Tibial artery (tissue), 4 donors: ENCODE results near the gene NTM.

ENCODE experiments used
- DNase-seq, 2 donors: peaks; one replicate each; pipeline ENCODE4 v3.0.0-alpha.2; 2019
- H3K27ac ChIP-seq, 2 donors: fragments of 200-600 bp; sonication (generic) in 1 of 2; 1 replicate in 1 of 2; 2 replicates in 1 of 2; pipeline ENCODE4 v1.5.1; 2018 to 2019; ENCODE audit warnings: mild to moderate bottlenecking in 1 of 2
- H3K27me3 ChIP-seq, 2 donors: fragments of 200-600 bp; sonication (generic) in 1 of 2; one replicate each; pipeline versions ENCODE4 v1.5.1 to v1.6.0; 2016 to 2019
- H3K36me3 ChIP-seq, 3 donors: fragments of 200-600 bp; sonication (generic) in 2 of 3; one replicate each; pipeline ENCODE4 v1.5.1; 2016 to 2019; ENCODE audit warnings: mild to moderate bottlenecking in 2 of 3
- H3K4me1 ChIP-seq, 4 donors: fragments of 200-600 bp; sonication (generic) in 2 of 4; 1 replicate in 3 of 4; 2 replicates in 1 of 4; pipeline ENCODE4 v1.5.1; 2016 to 2019
- H3K4me3 ChIP-seq, 2 donors: fragments of 200-600 bp; sonication (generic) in 1 of 2; 1 replicate in 1 of 2; 2 replicates in 1 of 2; pipeline ENCODE4 v1.5.1; 2018 to 2019; ENCODE audit warnings: mild to moderate bottlenecking in 2 of 2
- H3K9me3 ChIP-seq, 3 donors: fragments of 200-600 bp; sonication (generic) in 1 of 3; one replicate each; pipeline ENCODE4 v1.5.1; 2016 to 2019
- CTCF ChIP-seq, 2 experiments: fragments of 200-600 bp in 1 of 2; fragments of 450-650 bp in 1 of 2; IDR thresholded peaks; one replicate each; pipeline ENCODE4 v1.5.1; 2017 to 2019; ENCODE audit warnings: antibody characterized with exemption in 2 of 2, mild to moderate bottlenecking in 1 of 2, moderate library complexity in 1 of 2
- intact Hi-C: fragments of 100-400 bp; cut with DNase I; formaldehyde crosslinking; loops from one replicate; pipeline ENCODE4 v1.15.0; 2023; ENCODE audit warnings: low total_unique reads

Gene NTM

DNA sequence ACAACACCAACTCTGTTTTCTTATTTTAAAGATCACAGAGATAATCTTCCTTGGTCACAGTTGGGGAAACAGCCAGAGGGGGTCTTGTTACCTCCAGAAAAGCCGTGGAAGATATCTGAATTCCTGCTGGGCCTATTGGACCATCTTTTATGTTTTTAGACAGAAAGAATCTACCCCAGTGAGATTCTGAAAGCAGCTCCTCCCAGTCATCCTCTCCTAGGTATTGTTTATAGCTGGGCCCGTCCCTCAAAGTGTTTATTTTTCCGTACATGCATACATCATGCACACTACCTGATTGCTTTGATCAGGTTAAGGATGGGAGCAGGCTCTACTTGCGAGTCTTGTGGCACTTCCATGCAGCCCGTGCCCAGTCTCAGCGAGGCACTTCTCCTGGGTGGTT is 742.4 kb downstream of the NTM start:
- Histone ChIP-seq H3K4me1 (peaks cover 0 to 9% (median 3%) of the 10 kb centered on the region in 4 donors), H3K9me3 (no peaks in the 10 kb centered on the region), H3K36me3 (no peaks in the 10 kb centered on the region), H3K27ac (peak overlapping the region; percentile 23 to 40), H3K27me3 (no peaks in the 10 kb centered on the region), H3K4me3 (no peak overlapping the region)
- DNase-seq: no peak
- TF ChIP-seq CTCF (IDR thresholded peaks at IDR 0.05): no peak
- intact Hi-C loops: no loop called here

- Histone ChIP-seq H3K36me3 (no peaks in the 10 kb centered on the region), H3K27me3 (peaks cover 0 to 6% of the 10 kb centered on the region in 2 donors), H3K9me3 (no peaks in the 10 kb centered on the region), H3K4me1 (peaks cover 0 to 9% (median 3%) of the 10 kb centered on the region in 4 donors), H3K27ac (no peak overlapping the region), H3K4me3 (no peak overlapping the region)
- no peak for TF ChIP-seq CTCF (IDR thresholded peaks at IDR 0.05)
- DNase-seq: peak in 1 of 2 donors; percentile 38
- intact Hi-C loops: no loop called here
Measured at GRCh38 chr11:132114185-132114584, 743.8 kb downstream of the NTM start.

- H3K27me3 ChIP-seq: peaks cover 0 to 6% of the 10 kb centered on the region in 2 donors
- H3K4me3 ChIP-seq: no peak overlapping the region
- H3K4me1 ChIP-seq: peaks cover 0 to 9% (median 3%) of the 10 kb centered on the region in 4 donors
- intact Hi-C loops: no loop called here
- no peaks in the 10 kb centered on the region for H3K9me3 ChIP-seq
- no peaks in the 10 kb centered on the region for H3K36me3 ChIP-seq
- H3K27ac ChIP-seq: no peak overlapping the region
- TF ChIP-seq CTCF (IDR thresholded peaks at IDR 0.05): no peak
- DNase-seq: no peak
Measured at GRCh38 chr11:132114743-132115142, 744.3 kb downstream of the NTM start.

DNA sequence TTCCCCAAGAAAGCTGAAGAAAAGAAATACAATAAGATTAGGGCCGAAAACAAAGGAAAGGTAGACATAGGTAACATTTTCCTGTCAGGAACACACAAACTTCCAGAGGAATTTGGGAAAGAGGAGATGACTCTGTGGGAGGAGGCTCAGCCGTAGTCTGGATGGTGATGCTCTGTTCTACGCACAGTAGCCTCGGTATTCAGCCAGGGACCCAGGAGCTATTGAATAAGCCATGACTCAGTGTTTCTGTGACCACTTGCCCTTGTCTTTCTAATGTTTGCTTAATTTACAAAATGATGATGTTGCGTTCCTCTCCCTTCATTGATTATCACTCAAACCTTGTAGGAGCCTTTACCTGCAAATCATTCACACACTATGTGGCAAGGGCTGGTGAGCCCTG is 745.0 kb downstream of the NTM start:
- Histone ChIP-seq H3K9me3 (no peaks in the 10 kb centered on the region), H3K27ac (no peak overlapping the region), H3K27me3 (peaks cover 0 to 6% of the 10 kb centered on the region in 2 donors), H3K36me3 (no peaks in the 10 kb centered on the region), H3K4me1 (peaks cover 0 to 9% (median 3%) of the 10 kb centered on the region in 4 donors), H3K4me3 (no peak overlapping the region)
- no peak for TF ChIP-seq CTCF (IDR thresholded peaks at IDR 0.05)
- intact Hi-C loops: no loop called here
- no peak for DNase-seq

- intact Hi-C loops: no loop called here
- DNase-seq: no peak
- H3K4me3 ChIP-seq: no peak overlapping the region
- TF ChIP-seq CTCF (IDR thresholded peaks at IDR 0.05): no peak
- peaks cover 0 to 6% of the 10 kb centered on the region in 2 donors for H3K27me3 ChIP-seq
- H3K27ac ChIP-seq: no peak overlapping the region
- H3K36me3 ChIP-seq: no peaks in the 10 kb centered on the region
- peaks cover 0 to 9% (median 3%) of the 10 kb centered on the region in 4 donors for H3K4me1 ChIP-seq
- no peaks in the 10 kb centered on the region for H3K9me3 ChIP-seq
Measured at GRCh38 chr11:132116516-132116915, 746.1 kb downstream of the NTM start.

- Histone ChIP-seq H3K4me3 (no peak overlapping the region), H3K9me3 (no peaks in the 10 kb centered on the region), H3K27ac (no peak overlapping the region), H3K36me3 (no peaks in the 10 kb centered on the region), H3K27me3 (peaks cover 0 to 6% of the 10 kb centered on the region in 2 donors), H3K4me1 (no peaks in the 10 kb centered on the region)
- intact Hi-C loops: no loop called here
- no peak for DNase-seq
- no peak for TF ChIP-seq CTCF (IDR thresholded peaks at IDR 0.05)
Measured at GRCh38 chr11:132118661-132119060, 748.2 kb downstream of the NTM start.
